A549 (cell line): ENCODE data around the gene TCEAL8.

Source experiments
- CBX8 ChIP-seq: fragments of 200-600 bp; sonication (generic); IDR thresholded peaks from 2 replicates; pipeline ENCODE4 v1.6.1; 2016
- CEBPB ChIP-seq, 2 experiments: fragments of >200 bp in 1 of 2; sonication (Bioruptor Twin) in 1 of 2; formaldehyde crosslinking in 1 of 2; IDR thresholded peaks; 2 replicates each; pipeline ENCODE4 v1.6.1; 2012 to 2016
- CTCF ChIP-seq: fragments of >200 bp; sonication (Bioruptor Twin); formaldehyde crosslinking; IDR thresholded peaks from 3 replicates; pipeline ENCODE4 v1.5.1; 2016
- ELK1 ChIP-seq: fragments of 150-350 bp; IDR thresholded peaks from 2 replicates; pipeline ENCODE4 v1.6.1; 2014; ENCODE audit warnings: low read depth, mild to moderate bottlenecking, low read length
- HES2 ChIP-seq: fragments of >200 bp; sonication (Bioruptor Twin); formaldehyde crosslinking; IDR thresholded peaks from 2 replicates; pipeline ENCODE4 v1.6.1; 2016
- JUNB ChIP-seq: fragments of >200 bp; sonication (Bioruptor Twin); formaldehyde crosslinking; IDR thresholded peaks from 2 replicates; pipeline ENCODE4 v1.6.1; 2016
- MAZ ChIP-seq: fragments of 150-350 bp; IDR thresholded peaks from 2 replicates; pipeline ENCODE4 v1.6.1; 2014; ENCODE audit warnings: antibody characterized with exemption, low read depth, low read length, borderline replicate concordance
- REST ChIP-seq: fragments of 200-600 bp; sonication (generic); IDR thresholded peaks from 2 replicates; pipeline ENCODE4 v1.6.1; 2016; ENCODE audit warnings: antibody characterized with exemption, mild to moderate bottlenecking, moderate library complexity
- RFX5 ChIP-seq: fragments of 450-650 bp; IDR thresholded peaks from 2 replicates; pipeline ENCODE4 v1.7.1; 2014; ENCODE audit warnings: antibody characterized with exemption, mild to moderate bottlenecking, moderate library complexity
- SMC3 ChIP-seq: fragments of >200 bp; sonication (Bioruptor Twin); formaldehyde crosslinking; IDR thresholded peaks from 3 replicates; pipeline ENCODE4 v1.6.1; 2018; ENCODE audit warnings: inconsistent platforms
- SREBF2 ChIP-seq: fragments of 450-650 bp; IDR thresholded peaks from 2 replicates; pipeline ENCODE4 v1.6.1; 2014; ENCODE audit warnings: mild to moderate bottlenecking, moderate library complexity
- ZNF302 ChIP-seq: fragments of 250-450 bp; sonication (Bioruptor Pico); IDR thresholded peaks from 2 replicates; pipeline ENCODE4 v1.9.0; 2021; ENCODE audit warnings: inconsistent platforms, mild to moderate bottlenecking, moderate library complexity

- TF ChIP-seq MAZ (no peak), CTCF (no peak), ELK1 (no peak), CBX8 (no peak), HES2 (no peak), CEBPB (IDR thresholded peaks at IDR 0.05) (no peak), ZNF302 (CRISPR knock-in tag) (no peak), RFX5 (no peak), SMC3 (no peak), JUNB (no peak), REST (no peak), SREBF2 (no peak)
These were observed 19.3 kb upstream of the TCEAL8 start for GRCh38 chrX:103274284-103274683.
